Muscle of arm (tissue), 12 donors: Measurements from ENCODE around the gene UNC5CL. TPM values are rescaled to one million over a fixed set of nuclear protein-coding genes. Genes with fewer than 3 reads are reported as not detected.
"Not testable (repeated sequence)": the region's sequence is repeated elsewhere in the genome, so short reads cannot be mapped to it uniquely, and the experiment has no call there.

ENCODE experiments used
- DNase-seq: peaks from one replicate; pipeline ENCODE4 v3.0.0-alpha.2; 2013
- polyA plus RNA-seq, 12 donors: library from polyadenylated mRNA; unstranded; fragments of 120-200 nt; gene quantifications; one replicate each; pipeline ENCODE4 v1.2.1, GENCODE V29; 2013; ENCODE audit not compliant: insufficient read length in 12 of 12

UNC5CL gene
- polyA plus RNA-seq, 12 donors = 1.8 to 15.4 (median 3.2) TPM; not detected in 1

- no peak for DNase-seq
Observed at GRCh38 chr6:41040940-41041536, 2.0 kb upstream of the UNC5CL start.

- no peak for DNase-seq
Observed at GRCh38 chr6:41040101-41040939, 1.3 kb upstream of the UNC5CL start.

- no peak for DNase-seq
Observed at GRCh38 chr6:41038205-41038604, 816 bp downstream of the UNC5CL start.

- DNase-seq = no peak
Observed at GRCh38 chr6:41037107-41037900, 1.7 kb downstream of the UNC5CL start.

- DNase-seq = no peak
Observed at GRCh38 chr6:41036601-41037000, 2.4 kb downstream of the UNC5CL start.

GRCh38 chr6:41036186-41036585 lies 2.8 kb downstream of the UNC5CL start:
- DNase-seq = no peak

GRCh38 chr6:41033776-41034175 lies 5.2 kb downstream of the UNC5CL start:
- no peak for DNase-seq

GRCh38 chr6:41032830-41033229 lies 6.2 kb downstream of the UNC5CL start:
- DNase-seq = no peak

GRCh38 chr6:41028561-41029412 lies 10.2 kb downstream of the UNC5CL start:
- peak; percentile 26 for DNase-seq

GRCh38 chr6:41027799-41028560 lies 11.0 kb downstream of the UNC5CL start:
- DNase-seq = peak; percentile 89

GRCh38 chr6:41027241-41027640 lies 11.8 kb downstream of the UNC5CL start:
- no peak for DNase-seq

GRCh38 chr6:41025966-41026530 lies 13.0 kb downstream of the UNC5CL start:
- DNase-seq = no peak

GRCh38 chr6:41023114-41023513 lies 15.9 kb downstream of the UNC5CL start:
- DNase-seq = no peak

GRCh38 chr6:41022294-41022693 lies 16.7 kb downstream of the UNC5CL start:
- DNase-seq = no peak

- DNase-seq = no peak
Observed at GRCh38 chr6:41021832-41022231, 17.2 kb downstream of the UNC5CL start.

- DNase-seq = no peak
Observed at GRCh38 chr6:41017663-41018062, 21.4 kb downstream of the UNC5CL start.

GRCh38 chr6:41015860-41016259 lies 23.2 kb downstream of the UNC5CL start:
- DNase-seq = not testable (repeated sequence)

- no peak for DNase-seq
Observed at GRCh38 chr6:41014780-41015179, 24.2 kb downstream of the UNC5CL start.

- DNase-seq = no peak
Observed at GRCh38 chr6:41013466-41014153, 25.4 kb downstream of the UNC5CL start.

- no peak for DNase-seq
Observed at GRCh38 chr6:41011673-41012072, 27.3 kb downstream of the UNC5CL start.
